T-helper 1 cell treated with Interleukin-12 subunit alpha and Interleukin-12 subunit beta and Interleukin-4 antibody, amounts not matched to agents 30 ng/mL and 1 ng/mL, for 36 hours (primary cell): ENCODE measurements around the gene C3. TPM values are rescaled to one million over a fixed set of nuclear protein-coding genes. Genes with fewer than 3 reads are reported as not detected.
"Not testable (repeated sequence)": the region's sequence is repeated elsewhere in the genome, so short reads cannot be mapped to it uniquely, and the experiment has no call there.

Experiments
- intact Hi-C: fragments of 100-400 bp; cut with micrococcal nuclease; formaldehyde crosslinking; loops from one replicate; pipeline ENCODE4 v1.15.1; 2024
- total RNA-seq: library from RNA; stranded (reverse); gene quantifications from 2 replicates; pipeline ENCODE4 v1.2.3, GENCODE V29; 2022

The C3 gene
- 8.3 and 8.9 TPM in 2 replicates for total RNA-seq

- intact Hi-C loops = no loop called here
Measured at GRCh38 chr19:6720369-6721137, at the start of gene C3. TSS of gene C3 (minus strand) at chr19:6720650. CDS start at chr19:6720589, 61 bp downstream.

DNA sequence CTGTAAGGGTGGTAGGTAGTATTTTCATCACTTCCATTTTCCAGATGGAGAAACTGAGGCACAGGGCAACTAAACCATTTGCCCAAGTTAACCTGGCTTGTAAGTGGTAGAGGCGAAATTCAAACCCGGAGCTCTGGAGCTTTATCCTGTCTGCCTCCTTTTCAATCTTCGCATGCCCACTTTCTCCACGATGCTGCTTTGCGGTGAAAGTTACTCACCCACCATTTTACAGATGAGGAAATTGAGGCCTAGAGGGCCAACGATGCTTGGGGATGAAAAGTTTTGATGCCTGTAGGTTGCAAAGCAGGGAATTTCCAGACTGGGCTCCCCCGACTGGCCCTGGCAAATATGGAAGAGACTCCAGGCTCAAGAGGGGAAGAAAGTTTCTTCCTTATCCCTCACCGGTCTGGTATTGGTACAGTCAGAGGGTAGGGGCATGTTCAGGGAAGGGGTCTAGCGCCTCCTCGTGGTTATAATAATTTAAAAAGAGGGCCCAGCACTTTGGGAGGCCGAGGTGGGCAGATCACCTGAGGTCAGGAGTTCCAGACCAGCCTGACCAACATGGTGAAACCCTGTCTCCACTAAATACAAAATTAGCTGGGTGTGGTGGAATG is 48.7 kb upstream of the C3 start:
- intact Hi-C loops = no loop called here

- intact Hi-C loops = no loop called here
Measured at GRCh38 chr19:6768236-6768785, 47.9 kb upstream of the C3 start.

- intact Hi-C loops = loop anchor here (1.0 to 2.0 kb wide), 16 partner anchors 14 to 1153 kb away; partner anchors contain the start of genes CD70, GPR108, RANBP3 and SNAPC2
Measured at GRCh38 chr19:6767357-6768235, 47.1 kb upstream of the C3 start, which contains the start of gene SH2D3A. TSS of gene SH2D3A (minus strand) at chr19:6767435. CDS start at chr19:6763748, 3,687 bp downstream.

DNA sequence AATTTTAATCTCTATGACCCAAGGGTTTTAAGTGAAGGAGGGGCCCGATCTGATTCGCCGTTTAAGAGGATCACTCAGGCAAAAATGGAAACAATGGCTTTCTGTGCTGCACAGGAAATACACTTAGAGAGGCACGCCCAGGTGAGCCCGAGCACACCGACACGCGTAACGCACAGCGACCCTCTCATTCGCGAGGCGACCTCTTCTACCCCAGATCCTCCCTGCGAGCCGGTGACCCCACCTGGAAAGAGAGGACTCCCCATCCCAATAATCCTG is 46.6 kb upstream of the C3 start:
- intact Hi-C loops = loop anchor here (1.0 to 2.0 kb wide), 16 partner anchors 14 to 1154 kb away; partner anchors contain the start of genes CD70, GPR108, RANBP3 and SNAPC2

DNA sequence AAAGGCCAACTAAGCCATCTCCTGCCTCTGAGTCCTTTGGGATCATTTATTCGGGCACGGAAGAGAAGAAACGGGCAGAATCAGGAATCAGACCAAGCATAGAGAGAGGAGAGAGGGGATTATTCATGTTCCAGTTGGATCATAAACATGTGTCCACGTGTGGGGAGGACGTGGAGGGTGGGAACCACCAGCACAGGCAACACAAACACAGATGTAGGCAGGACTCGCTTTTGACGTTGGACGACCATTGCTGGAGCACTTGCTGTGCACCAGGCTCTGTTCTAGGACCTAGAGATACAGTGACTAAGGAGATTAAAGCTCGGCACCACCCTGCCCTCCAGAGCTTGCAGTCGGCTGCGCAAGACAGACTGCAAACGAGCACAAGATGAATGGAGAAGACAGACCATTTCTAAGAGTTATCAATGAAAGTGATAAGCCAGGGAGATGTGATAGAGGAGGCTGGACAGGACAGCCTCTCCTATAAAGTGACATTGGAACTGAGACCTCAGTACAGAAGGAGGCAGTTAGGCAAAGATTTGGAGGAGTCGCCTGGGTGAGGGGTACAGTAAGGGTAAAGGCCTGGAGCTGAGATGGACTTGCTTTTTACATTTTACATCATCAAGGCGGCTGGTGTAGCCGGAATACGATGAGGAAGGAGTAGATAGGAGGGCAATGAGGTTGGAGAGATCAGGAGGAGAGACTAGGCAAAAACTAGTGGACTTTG is 46.1 kb upstream of the C3 start:
- intact Hi-C loops = loop anchor here (1.0 to 2.0 kb wide), 16 partner anchors 13 to 1154 kb away; partner anchors contain the start of genes CD70, GPR108, RANBP3 and SNAPC2

DNA sequence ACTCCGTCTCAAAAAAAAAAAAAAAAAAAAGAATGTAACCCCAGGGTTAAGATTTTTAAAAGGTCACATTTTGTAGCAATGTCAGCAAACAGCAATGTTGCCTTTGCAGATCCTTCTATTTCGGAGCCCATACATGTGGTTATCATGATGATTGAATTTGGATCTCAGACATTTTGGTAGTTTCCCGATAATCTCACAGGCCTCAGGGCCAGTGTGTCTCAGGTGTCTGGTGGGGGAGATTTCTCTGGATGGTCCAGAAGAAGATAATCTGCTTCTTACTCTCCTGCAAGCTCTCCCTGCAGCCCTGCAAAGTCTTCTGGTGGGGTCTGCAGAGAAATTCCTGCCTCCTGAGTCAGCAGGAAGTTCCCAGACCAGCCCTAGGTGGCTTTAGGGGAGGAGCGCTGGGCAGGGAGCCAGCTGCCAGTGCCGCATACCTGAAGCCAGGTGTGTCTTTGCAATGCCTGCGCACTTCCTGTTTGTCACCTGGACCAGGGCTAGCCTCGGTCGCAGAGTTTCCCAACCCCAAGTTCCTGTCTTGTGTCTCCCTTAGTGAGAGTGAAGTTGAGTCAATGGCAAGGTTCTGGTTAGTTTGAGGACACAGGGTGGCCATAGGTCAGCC is 45.4 kb upstream of the C3 start:
- intact Hi-C loops = loop anchor here (2.0 kb wide), 4 partner anchors 175 to 1155 kb away; partner anchors contain the start of genes CD70, RANBP3, SNAPC2 and TNFSF9

DNA sequence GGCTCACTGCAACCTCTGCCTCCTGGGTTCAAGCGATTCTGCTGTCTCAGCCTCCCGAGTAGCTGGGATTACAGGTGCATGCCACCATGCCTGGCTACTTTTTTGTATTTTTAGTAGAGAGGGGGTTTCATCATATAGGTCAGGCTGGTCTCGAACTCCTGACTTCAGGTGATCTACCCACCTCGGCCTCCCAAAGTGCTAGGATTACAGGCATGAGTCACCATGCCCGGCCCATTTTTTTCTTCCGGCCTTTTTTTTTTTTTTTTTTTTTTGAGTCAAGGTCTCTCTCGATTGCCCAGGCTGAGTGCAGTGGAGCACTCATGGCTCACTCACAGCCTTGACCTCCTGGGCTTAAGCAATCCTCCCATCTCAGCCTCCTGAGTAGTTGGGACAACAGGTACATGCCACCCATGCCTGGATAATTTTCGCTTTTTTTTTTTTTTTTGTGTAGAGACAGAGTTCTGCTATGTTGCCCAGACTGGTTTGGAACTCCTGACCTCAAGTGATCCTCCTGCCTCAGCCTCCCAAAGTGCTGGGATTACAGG is 41.9 kb upstream of the C3 start:
- intact Hi-C loops = not testable (repeated sequence)

GRCh38 chr19:6761053-6761676 is 40.7 kb upstream of the C3 start:
- intact Hi-C loops = no loop called here

GRCh38 chr19:6760606-6761005 is 40.2 kb upstream of the C3 start:
- intact Hi-C loops = no loop called here

DNA sequence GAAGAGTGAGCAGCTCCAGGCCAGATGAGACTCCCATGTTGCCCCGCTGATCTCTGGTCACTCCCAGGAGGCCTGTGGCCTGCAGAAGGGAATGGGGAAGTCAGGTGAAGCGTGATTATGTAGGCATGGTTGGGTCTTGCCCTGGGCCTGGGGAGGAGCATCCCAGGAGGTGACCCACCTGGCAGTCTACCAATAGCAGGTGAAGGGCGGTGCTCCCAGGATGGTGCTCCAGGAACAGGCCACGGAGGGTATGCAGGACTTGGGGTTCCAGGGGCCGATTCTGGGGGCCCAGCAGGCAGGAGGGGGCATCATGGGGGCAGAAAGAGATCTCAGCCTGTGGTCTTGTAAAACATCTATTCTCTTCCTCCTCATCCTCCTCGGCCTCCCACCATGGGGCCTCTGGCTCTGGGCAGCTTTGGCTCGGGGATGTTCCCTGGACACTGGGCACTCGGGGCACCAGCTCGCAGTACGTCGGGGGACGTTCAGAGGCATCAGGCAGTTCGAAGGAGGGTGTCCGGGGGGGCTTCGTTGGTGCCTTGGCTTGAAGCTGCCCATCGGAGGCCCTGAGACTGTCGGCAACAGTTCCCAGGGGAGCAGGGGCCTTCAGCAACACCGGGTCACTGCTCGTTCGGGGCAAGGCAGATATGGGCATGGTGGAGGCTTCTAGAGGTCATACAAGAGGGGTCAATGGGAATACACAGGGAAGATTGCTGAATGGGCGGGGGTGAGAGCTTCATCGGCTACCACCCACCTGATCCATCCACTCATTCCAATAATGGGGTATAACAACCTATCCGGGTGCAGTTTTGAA is 34.4 kb upstream of the C3 start:
- intact Hi-C loops = no loop called here

- intact Hi-C loops = no loop called here
Measured at GRCh38 chr19:6754136-6754535, 33.7 kb upstream of the C3 start.

DNA sequence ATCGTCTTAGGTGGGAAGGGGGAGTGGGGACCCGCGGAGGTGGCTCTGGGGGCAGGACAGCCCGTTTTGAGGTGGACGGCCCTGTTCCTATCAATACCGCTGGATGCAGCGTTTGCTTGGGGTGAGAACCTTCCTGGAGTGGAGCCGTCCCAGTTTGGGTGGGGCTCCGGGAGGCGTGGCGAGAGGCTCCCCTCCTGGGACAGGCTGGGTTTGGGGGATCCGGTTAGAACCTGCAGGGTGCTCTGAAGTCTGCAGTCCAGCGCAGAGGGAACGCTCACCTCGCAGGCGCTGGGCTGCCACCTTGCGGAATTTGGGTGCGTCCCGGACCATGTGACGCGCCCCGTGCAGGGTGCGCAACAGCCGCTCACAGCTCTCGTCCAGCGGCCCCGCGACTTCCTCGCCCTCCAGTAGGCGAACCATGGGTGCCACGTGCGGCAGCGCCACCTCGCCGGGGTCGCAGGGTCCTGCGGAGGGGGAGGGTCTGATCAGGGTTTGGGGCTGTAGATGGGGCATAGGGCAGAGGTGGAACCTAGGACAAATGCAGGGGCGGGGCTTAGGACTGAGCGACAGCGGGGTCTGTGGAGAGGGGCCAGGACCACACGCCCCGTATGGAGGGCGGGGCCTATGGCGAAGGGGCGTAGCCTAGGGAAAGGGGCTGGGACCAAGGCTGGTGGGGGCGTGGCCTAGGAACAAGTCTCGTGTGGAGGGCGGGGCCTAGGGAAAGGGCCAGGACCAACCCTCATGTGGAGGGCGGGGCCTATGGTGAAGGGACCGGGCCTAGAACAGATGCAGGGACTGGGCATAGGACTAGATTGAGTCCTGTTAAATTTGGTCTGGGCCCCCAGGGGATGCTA is 33.0 kb upstream of the C3 start:
- intact Hi-C loops = loop anchor here (1.0 kb wide), 7 partner anchors 14 to 237 kb away; partner anchors contain the start of genes GPR108, SH2D3A and VAV1

DNA sequence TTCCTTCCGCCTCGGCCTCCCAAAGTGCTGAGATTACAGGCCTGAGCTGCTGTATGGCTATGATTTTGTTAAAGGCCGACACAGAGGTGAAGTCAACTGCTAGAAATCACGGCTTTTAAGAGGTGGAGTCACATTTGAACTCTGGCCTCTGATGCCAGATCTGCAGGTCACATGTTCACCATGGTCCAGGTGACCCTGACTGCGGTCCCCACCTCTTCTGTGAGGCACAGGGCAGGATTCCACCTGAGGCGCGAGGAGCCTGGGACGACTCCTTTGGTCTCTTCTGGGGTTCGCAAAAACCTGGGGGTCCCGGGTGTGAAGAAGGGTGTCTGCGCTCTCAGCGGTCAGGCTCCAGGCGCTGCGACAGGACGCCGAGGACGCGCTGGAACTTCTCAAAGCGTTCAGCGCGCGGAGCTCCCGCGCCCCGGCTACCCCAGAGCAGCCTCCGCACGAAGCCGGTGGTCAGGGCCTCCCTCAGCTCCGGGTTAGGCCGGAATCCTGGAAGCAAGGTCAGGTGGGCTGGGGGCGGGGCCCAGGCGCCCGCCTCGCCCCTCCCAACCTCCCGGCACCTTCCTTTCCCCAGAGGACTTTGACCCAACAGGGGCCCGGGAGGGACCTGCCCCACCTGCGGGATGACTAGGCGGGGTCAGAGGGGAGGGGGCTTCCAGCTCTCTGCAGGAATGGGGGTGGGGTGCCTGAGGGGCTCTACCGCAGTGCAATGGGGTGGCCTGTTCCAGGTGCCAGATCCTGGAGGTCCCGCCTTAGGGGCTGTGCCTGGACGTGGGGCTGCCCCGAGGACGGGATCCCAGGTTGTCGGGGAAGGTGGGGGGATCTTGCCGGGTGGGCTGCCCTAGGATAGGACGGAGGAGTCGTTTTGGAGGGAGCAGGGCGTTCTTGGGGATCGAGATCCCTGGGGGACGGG is 32.1 kb upstream of the C3 start:
- intact Hi-C loops = loop anchor here (1.0 kb wide), 7 partner anchors 15 to 236 kb away; partner anchors contain the start of genes GPR108, SH2D3A and VAV1

- intact Hi-C loops = no loop called here
Measured at GRCh38 chr19:6751189-6751588, 30.7 kb upstream of the C3 start.

DNA sequence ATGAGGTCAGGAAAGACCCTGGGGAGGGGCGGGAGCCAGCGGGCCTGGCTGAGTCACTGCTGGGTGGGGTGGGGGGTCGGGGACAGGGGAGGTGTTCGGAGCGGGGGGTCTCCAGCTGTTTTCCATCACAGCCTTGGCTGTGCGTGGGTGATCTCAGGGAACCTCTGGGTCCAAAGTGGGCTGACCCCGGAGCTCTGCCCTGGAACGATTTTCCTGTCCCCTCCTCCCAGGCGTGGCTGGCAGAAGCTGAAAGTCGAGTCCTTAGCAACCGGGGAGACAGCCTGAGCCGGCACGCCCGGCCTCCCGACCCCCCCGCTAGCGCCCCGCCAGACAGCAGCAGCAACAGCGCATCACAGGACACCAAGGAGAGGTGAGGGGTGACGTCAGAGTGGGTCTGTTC is 29.6 kb upstream of the C3 start:
- intact Hi-C loops = no loop called here
